Endothelial cell of hepatic sinusoid (primary cell): ENCODE measurements around the gene NME5.
"Not testable (repeated sequence)": the region's sequence is repeated elsewhere in the genome, so short reads cannot be mapped to it uniquely, and the experiment has no call there.

Source experiments
- in situ Hi-C: cut with HindIII; loops from 2 replicates; pipeline ENCODE4 v1.10.0; 2017; ENCODE audit warnings: low sequenced_read_pairs

Gene NME5

DNA sequence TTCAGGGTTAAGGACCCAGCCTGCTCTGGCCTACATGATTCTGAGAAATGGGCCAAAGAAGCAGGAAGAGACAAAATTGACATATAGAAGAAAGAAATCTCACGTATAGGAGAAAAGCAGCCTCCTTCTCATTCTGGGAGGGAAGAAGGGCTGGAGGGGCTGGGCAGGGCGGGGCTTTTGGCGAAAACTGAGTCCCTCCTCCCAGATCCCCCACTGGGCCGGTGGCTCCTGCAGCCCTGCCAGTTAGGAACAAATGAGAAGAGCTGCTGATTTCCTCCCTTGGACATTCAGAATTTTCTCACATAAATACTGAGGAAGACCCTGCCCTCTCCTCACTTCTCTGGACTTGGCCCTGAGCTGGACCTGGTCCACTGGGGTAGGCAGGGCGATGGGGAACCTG, 55.5 kb downstream of the NME5 start, which contains the start of gene WNT8A:
Gene WNT8A, plus strand, starts transcription at position 332 of the 400 bp plus-strand sequence. CDS start 95 bp downstream, outside the sequence.
- in situ Hi-C loops, result no loop called here

DNA sequence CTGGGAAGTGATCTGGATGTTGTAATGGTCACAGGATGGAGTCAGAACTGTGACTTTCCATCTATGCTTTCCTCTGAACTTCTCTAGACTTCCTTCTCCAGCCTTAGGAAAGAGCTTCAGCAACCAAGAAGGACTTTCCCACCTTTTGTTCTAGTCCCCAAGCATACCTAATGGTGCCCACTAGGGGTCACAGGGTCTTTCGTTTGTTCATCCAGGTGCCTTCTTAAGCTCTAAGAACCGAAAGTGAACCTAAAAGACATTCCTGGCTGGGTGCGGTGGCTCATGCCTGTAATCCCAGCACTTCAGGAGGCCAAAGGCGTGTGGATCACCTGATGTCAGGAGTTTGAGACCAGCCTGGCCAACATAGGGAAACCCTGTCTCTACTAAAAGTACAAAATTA, 57.2 kb downstream of the NME5 start:
- in situ Hi-C loops, result no loop called here

DNA sequence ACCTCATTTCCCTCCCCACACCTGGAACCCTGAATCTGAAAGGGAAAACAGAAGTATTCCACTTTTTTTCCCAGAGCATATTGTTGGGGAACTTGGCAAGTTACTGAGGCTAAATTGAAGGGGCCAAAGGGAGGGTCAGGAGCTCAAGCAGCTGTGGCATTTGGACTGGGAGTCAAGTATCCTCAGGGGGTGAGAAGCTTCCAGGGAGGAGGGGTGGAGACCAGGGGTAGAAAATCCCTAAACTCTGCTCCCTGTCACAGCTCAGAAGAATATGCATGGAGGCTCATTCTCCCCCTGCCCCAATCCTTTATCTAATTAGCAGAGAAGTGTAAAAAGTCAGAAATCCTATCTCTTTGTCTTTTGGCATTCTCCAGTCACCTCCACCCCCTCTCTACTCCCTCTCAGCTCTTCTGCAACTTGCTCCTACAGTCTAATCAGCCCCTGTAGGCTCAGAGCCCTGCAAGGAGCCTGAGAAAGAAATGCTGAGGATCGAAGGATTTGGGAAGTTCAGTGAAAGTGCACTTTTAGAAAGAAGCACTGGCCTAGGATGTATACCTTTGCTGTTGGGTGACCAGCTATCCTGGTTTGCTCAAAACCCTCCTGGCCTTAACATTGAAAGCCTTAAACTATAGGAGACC, 61.1 kb downstream of the NME5 start:
- in situ Hi-C loops, result loop anchor here (5.0 kb wide), 1 partner anchor 49 kb away; no protein-coding TSS in a partner anchor

DNA sequence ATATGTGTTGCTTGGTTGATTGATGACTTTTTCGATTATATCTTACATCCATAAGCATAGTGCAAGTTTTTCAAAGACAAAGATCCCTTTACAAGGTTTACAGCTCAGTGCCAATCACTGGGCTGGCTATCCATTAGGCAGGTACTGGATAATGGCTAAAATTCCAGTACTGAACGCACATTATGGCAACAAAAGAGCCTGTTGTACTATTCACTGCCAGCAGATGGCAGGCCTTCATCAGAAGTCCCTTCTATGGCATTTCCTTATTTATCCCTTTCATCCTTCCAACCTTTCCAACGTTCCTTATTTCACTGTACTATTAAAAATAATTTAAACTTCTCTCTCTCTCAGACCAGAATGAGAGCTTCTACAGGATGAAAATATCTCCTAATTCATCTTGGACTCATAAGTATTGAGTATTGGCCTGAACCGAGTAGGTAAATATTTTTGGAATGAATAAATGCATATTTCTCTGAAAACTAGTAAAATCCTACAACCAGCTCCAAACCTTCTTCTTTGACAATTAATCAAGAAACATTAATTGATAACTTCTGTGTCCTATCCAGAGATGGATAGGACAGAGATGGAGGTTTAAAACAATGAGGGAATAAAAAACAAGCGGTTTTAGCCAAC, 62.0 kb downstream of the NME5 start:
- in situ Hi-C loops, result loop anchor here (5.0 kb wide), 1 partner anchor 50 kb away; no protein-coding TSS in a partner anchor

DNA sequence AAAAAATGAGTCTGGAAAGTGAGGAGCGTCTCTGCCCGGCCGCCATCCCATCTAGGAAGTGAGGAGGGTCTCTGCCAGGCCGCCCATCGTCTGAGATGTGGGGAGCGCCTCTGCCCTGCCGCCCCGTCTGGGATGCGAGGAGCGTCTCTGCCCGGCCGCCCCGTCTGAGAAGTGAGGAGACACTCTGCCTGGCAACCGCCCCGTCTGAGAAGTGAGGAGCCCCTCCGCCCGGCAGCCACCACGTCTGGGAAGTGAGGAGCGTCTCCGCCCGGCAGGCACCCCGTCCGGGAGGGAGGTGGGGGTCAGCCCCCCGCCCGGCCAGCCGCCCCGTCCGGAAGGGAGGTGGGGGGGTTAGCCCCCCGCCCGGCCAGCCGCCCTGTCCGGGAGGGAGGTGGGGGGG, 69.2 kb downstream of the NME5 start:
- in situ Hi-C loops, result not testable (repeated sequence)

- in situ Hi-C loops, result no loop called here
Observed at GRCh38 chr5:138068742-138069600, 70.3 kb downstream of the NME5 start.

GRCh38 chr5:138067945-138068344, 71.3 kb downstream of the NME5 start:
- in situ Hi-C loops, result no loop called here
